K562 (cell line): ENCODE results near the gene LEAP2. TPM values are rescaled to one million over a fixed set of nuclear protein-coding genes. Genes with fewer than 3 reads are reported as not detected.

Experiments
- ATAC-seq: fragments of 200-7000 bp; cut with Tn5 transposase; 3 replicates; pipeline ENCODE4 v1.9.1; 2020; ENCODE audit warnings: moderate library complexity
- BruUV-seq: library from RNA; stranded (reverse); fragments of 400-500 nt; replicated peaks from 2 replicates; lab custom pipeline; 2021; lab: Mats Ljungman, UMichigan
- CTCF ChIA-PET: fragments of 300-600 bp; formaldehyde crosslinking; extraction: SDS; loops from one replicate; lab custom pipeline; 2021; ENCODE audit warnings: low intra/inter-chr PET ratio; lab: Yijun Ruan, JAX
- POLR2A ChIA-PET: fragments of 300-600, 350-650 bp; sonication (Branson Sonifier 250); formaldehyde crosslinking; extraction: SDS; loops from one replicate; lab custom pipeline; 2021; ENCODE audit warnings: antibody characterized with exemption, inconsistent platforms; lab: Yijun Ruan, JAX
- DNase-seq, 4 experiments: peaks; one replicate each; pipeline versions ENCODE4 v3.0.0 to v3.0.0-alpha.2; 2011 to 2018; ENCODE audit warnings: low spot score in 3 of 4, mixed read lengths in 3 of 4; ENCODE audit errors: extremely low read depth in 1 of 4
- FAIRE-seq: peaks from 2 replicates; lab custom pipeline; 2011; peaks lifted over from hg19 to GRCh38; lab: Jason Lieb, UNC
- H2AFZ ChIP-seq: 2 replicates; pipeline ENCODE4 v1.6.0; 2011; ENCODE audit warnings: low read depth, low read length, control low read depth, inconsistent platforms
- H3K27ac ChIP-seq: fragments of 200-600 bp; 3 replicates; pipeline ENCODE4 v1.8.0; 2011; ENCODE audit warnings: low read depth, mild to moderate bottlenecking, control low read depth, inconsistent platforms, low read length, moderate library complexity, mixed read lengths; ENCODE audit errors: extremely low read depth
- H3K27me3 ChIP-seq, 2 experiments: fragments of 300-600 bp in 1 of 2; 2 replicates in 1 of 2; 3 replicates in 1 of 2; pipeline versions ENCODE4 v1.6.0 to v1.8.0; 2011; ENCODE audit warnings: inconsistent platforms in 2 of 2, low read length in 2 of 2, mild to moderate bottlenecking in 1 of 2, mixed read lengths in 1 of 2, moderate library complexity in 1 of 2; ENCODE audit not compliant: control insufficient read depth in 2 of 2, insufficient read depth in 2 of 2
- H3K36me3 ChIP-seq: fragments of 300-600 bp; 3 replicates; pipeline ENCODE4 v1.8.0; 2011; ENCODE audit warnings: mild to moderate bottlenecking, low read length, inconsistent platforms; ENCODE audit not compliant: control insufficient read depth, insufficient read depth
- H3K4me1 ChIP-seq, 2 experiments: fragments of 200-600 bp in 1 of 2; replicated peaks in 1 of 2; 2 replicates in 1 of 2; 3 replicates in 1 of 2; pipeline versions ENCODE4 v1.5.1 to v1.8.0; 2011; ENCODE audit warnings: inconsistent platforms in 2 of 2, low read length in 2 of 2, mild to moderate bottlenecking in 1 of 2, mixed read lengths in 1 of 2, moderate library complexity in 1 of 2; ENCODE audit not compliant: control insufficient read depth in 2 of 2, insufficient read depth in 2 of 2
- H3K4me2 ChIP-seq: 2 replicates; pipeline ENCODE4 v1.6.1; 2011; ENCODE audit warnings: low read length, control low read depth, inconsistent platforms, mixed read lengths; ENCODE audit not compliant: insufficient read depth
- H3K4me3 ChIP-seq: fragments of 200-600 bp; sonication (generic), shearing (Covaris generic); 2 replicates; pipeline ENCODE4 v1.5.1; 2016; ENCODE audit warnings: control low read depth, inconsistent platforms
- H3K79me2 ChIP-seq: fragments of 200-600 bp; 3 replicates; pipeline ENCODE4 v1.8.0; 2011; ENCODE audit warnings: low read length, inconsistent platforms; ENCODE audit not compliant: control insufficient read depth, insufficient read depth
- H3K9ac ChIP-seq, 2 experiments: 2 replicates each; pipeline versions ENCODE4 v1.6.0 to v1.6.1; 2011; ENCODE audit warnings: low read depth in 2 of 2, low read length in 2 of 2, control low read depth in 1 of 2, inconsistent platforms in 1 of 2, mild to moderate bottlenecking in 1 of 2, mixed read lengths in 1 of 2; ENCODE audit not compliant: insufficient read depth in 1 of 2
- H3K9me1 ChIP-seq: one replicate; pipeline ENCODE4 v1.6.0; 2011; ENCODE audit warnings: inconsistent platforms, mild to moderate bottlenecking, low read length, moderate library complexity; ENCODE audit not compliant: control insufficient read depth, insufficient read depth
- H3K9me3 ChIP-seq: replicated peaks from 2 replicates; pipeline ENCODE4 v1.5.1; 2011; ENCODE audit warnings: low read depth, low read length, inconsistent platforms; ENCODE audit not compliant: control insufficient read depth, insufficient read depth
- H4K20me1 ChIP-seq: replicated peaks from 2 replicates; pipeline ENCODE4 v1.6.1; 2011; ENCODE audit warnings: low read length, inconsistent platforms, mixed read lengths; ENCODE audit not compliant: control insufficient read depth, insufficient read depth
- ATF7 ChIP-seq: fragments of 450-650 bp; IDR thresholded peaks from 2 replicates; pipeline ENCODE4 v1.7.1; 2014; ENCODE audit warnings: mild to moderate bottlenecking, moderate library complexity
- HLTF ChIP-seq: fragments of 450-650 bp; IDR thresholded peaks from 2 replicates; pipeline ENCODE4 v1.6.1; 2016
- L3MBTL2 ChIP-seq: fragments of 450-650 bp; IDR thresholded peaks from 2 replicates; pipeline ENCODE4 v1.6.1; 2016; ENCODE audit warnings: mild to moderate bottlenecking, moderate library complexity
- TBL1XR1 ChIP-seq, 2 experiments: IDR thresholded peaks; 2 replicates each; pipeline ENCODE4 v1.6.1; 2012; ENCODE audit warnings: improper control_type of control experiment in 2 of 2, low read length in 2 of 2, mild to moderate bottlenecking in 1 of 2
- WGBS: fragments of 100-300 bp; shearing (Covaris generic); methylation state at CpG from one replicate; pipeline ENCODE4 v1.1.6; 2016; ENCODE audit warnings: low coverage, mixed read lengths; ENCODE audit not compliant: insufficient coverage; ENCODE audit errors: missing lambda C conversion rate; 5-methylcytosine and 5-hydroxymethylcytosine counted together
- in situ Hi-C: fragments of 300-500 bp; cut with MboI; formaldehyde crosslinking; loops from 4 replicates; pipeline ENCODE4 v1.15.0; 2018; ENCODE audit warnings: inconsistent platforms, mixed read lengths
- intact Hi-C: fragments of 100-400 bp; cut with micrococcal nuclease; formaldehyde crosslinking; loops from 2 replicates; pipeline ENCODE4 v1.14.2; 2022
- polyA plus RNA-seq, 8 experiments: library from polyadenylated mRNA; depleted of rRNA in 4 of 8; stranded (reverse) in 5 of 8; unstranded in 3 of 8; fragments of >200 nt; fragmentation: Nextera tagmentation in 2 of 8; fragmentation: Illumina TruSeq in 1 of 8; extraction: Ambion mirVana in 2 of 8; extraction: Trizol in 1 of 8; gene quantifications; 2 replicates each; pipeline versions ENCODE4 v1.2.1 to v1.2.3, GENCODE V29; 2011 to 2014; ENCODE audit warnings: inconsistent platforms in 1 of 8, missing spikeins in 1 of 8
- total RNA-seq, 7 experiments: library from RNA; depleted of rRNA in 6 of 7; stranded (reverse); fragments of >200 nt in 6 of 7; fragmentation: Illumina TruSeq in 2 of 7; extraction: Trizol in 2 of 7; gene quantifications; 2 replicates each; pipeline versions ENCODE4 v1.2.1 to v1.2.3, GENCODE V29; 2011 to 2021; ENCODE audit warnings: low replicate concordance in 1 of 7
- TF ChIP-seq, protein P1 (sequence below), 2 experiments: fragments of 450-650 bp; formaldehyde crosslinking in 1 of 2; IDR thresholded peaks; 2 replicates each; pipeline versions ENCODE4 v1.4.0 to v1.6.1; 2014 to 2020; ENCODE audit warnings: mild to moderate bottlenecking in 2 of 2, borderline replicate concordance in 1 of 2, low read depth in 1 of 2
- TF ChIP-seq, protein P2 (sequence below): fragments of 450-650 bp; IDR thresholded peaks from 2 replicates; pipeline ENCODE4 v1.6.1; 2016

Gene LEAP2
- total and polyA plus RNA-seq, 9 of the 15 experiments (the other 6 are each of a cell fraction or from before 2014, with no cell fraction given): 1.1 to 5.6 (median 2.5) TPM

GRCh38 chr5:132836852-132837251 is 36.6 kb upstream of the LEAP2 start:
- no peak overlapping the region for H3K27ac ChIP-seq
- DNase-seq: no peak
- H3K9me1 ChIP-seq: no peaks in the 10 kb centered on the region
- H3K9me3 ChIP-seq: no peaks in the 10 kb centered on the region
- no peak overlapping the region for H2AFZ ChIP-seq
- H3K4me2 ChIP-seq: no peak overlapping the region
- H3K36me3 ChIP-seq: no peaks in the 10 kb centered on the region
- in situ Hi-C loops: no loop called here
- no peaks in the 10 kb centered on the region for H3K27me3 ChIP-seq
- no peak for TF ChIP-seq HLTF
- no peak for FAIRE-seq
- no peaks in the 10 kb centered on the region for H4K20me1 ChIP-seq
- H3K9ac ChIP-seq: no peak overlapping the region
- BruUV-seq: no TSS peak
- intact Hi-C loops: no loop called here
- peaks cover 0 to 19% of the 10 kb centered on the region in 2 experiments; a peak in 3 of 5 replicates for H3K4me1 ChIP-seq
- H3K4me3 ChIP-seq: no peak overlapping the region
- H3K79me2 ChIP-seq: no peaks in the 10 kb centered on the region
- WGBS: 100% methylated on average over 1 of the region's 1 CpG
- ATAC-seq: no peak
- POLR2A ChIA-PET: interaction anchor here (0.6 kb wide), 1 partner anchor 407 kb away, joined by 5 read pairs; no protein-coding TSS in a partner anchor
- CTCF ChIA-PET: no interaction called here

DNA sequence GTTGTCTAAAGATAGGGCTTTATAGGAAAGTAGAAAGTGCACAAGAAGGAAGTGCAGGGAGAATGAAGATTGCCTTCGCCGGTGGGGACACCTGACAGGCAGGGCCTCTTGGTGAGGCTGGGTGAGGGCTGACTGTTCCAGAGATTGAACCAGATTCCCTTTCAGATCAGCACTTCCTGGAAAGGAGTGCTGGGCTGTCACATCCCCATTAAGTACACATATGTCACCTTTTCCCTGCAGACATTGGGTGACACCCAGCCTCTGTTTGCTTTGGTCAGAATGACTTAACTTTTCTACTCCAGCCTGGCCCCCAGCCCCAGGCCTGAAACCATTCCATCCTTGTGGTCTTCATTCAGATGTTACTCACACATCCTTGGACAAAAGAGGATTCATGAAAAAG is 35.6 kb upstream of the LEAP2 start:
- intact Hi-C loops: no loop called here
- peak overlapping the region; percentile 49 for H2AFZ ChIP-seq
- CTCF ChIA-PET: no interaction called here
- no peak overlapping the region for H3K9ac ChIP-seq
- no TSS peak for BruUV-seq
- H3K9me1 ChIP-seq: no peaks in the 10 kb centered on the region
- H3K27ac ChIP-seq: no peak overlapping the region
- POLR2A ChIA-PET: interaction anchor here (0.9 to 1.3 kb wide), 2 partner anchors 17 to 30 kb away, joined by 3 to 7 read pairs; no protein-coding TSS in a partner anchor
- no peaks in the 10 kb centered on the region for H3K36me3 ChIP-seq
- in situ Hi-C loops: no loop called here
- no peaks in the 10 kb centered on the region for H3K27me3 ChIP-seq
- ATAC-seq (peak; percentile 51), FAIRE-seq (no peak), DNase-seq (no peak)
- H4K20me1 ChIP-seq: no peaks in the 10 kb centered on the region
- H3K4me2 ChIP-seq: no peak overlapping the region
- H3K4me1 ChIP-seq: peaks cover 0 to 19% of the 10 kb centered on the region in 2 experiments; a peak in 3 of 5 replicates
- H3K79me2 ChIP-seq: no peaks in the 10 kb centered on the region
- no peaks in the 10 kb centered on the region for H3K9me3 ChIP-seq
- 67% methylated on average over 2 of the region's 2 CpGs for WGBS
- H3K4me3 ChIP-seq: no peak overlapping the region
- TF ChIP-seq, protein P1, sequence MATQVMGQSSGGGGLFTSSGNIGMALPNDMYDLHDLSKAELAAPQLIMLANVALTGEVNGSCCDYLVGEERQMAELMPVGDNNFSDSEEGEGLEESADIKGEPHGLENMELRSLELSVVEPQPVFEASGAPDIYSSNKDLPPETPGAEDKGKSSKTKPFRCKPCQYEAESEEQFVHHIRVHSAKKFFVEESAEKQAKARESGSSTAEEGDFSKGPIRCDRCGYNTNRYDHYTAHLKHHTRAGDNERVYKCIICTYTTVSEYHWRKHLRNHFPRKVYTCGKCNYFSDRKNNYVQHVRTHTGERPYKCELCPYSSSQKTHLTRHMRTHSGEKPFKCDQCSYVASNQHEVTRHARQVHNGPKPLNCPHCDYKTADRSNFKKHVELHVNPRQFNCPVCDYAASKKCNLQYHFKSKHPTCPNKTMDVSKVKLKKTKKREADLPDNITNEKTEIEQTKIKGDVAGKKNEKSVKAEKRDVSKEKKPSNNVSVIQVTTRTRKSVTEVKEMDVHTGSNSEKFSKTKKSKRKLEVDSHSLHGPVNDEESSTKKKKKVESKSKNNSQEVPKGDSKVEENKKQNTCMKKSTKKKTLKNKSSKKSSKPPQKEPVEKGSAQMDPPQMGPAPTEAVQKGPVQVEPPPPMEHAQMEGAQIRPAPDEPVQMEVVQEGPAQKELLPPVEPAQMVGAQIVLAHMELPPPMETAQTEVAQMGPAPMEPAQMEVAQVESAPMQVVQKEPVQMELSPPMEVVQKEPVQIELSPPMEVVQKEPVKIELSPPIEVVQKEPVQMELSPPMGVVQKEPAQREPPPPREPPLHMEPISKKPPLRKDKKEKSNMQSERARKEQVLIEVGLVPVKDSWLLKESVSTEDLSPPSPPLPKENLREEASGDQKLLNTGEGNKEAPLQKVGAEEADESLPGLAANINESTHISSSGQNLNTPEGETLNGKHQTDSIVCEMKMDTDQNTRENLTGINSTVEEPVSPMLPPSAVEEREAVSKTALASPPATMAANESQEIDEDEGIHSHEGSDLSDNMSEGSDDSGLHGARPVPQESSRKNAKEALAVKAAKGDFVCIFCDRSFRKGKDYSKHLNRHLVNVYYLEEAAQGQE (IDR thresholded peaks at IDR 0.05; ENCODE audit: borderline replicate concordance): 0 out of 2 replicates have a peak, but pooled peaks have one; percentile 6
- TF ChIP-seq, protein P1 (CRISPR knock-in tag; IDR thresholded peaks at IDR 0.05; ENCODE audit: low read depth): no peak
- TF ChIP-seq TBL1XR1 (IDR thresholded peaks at IDR 0.05; ENCODE audit: low read length in 2 of 2): no peak
- TF ChIP-seq L3MBTL2: peak; percentile 37; the same call in 1 of the 2 replicates
- TF ChIP-seq, protein P2, sequence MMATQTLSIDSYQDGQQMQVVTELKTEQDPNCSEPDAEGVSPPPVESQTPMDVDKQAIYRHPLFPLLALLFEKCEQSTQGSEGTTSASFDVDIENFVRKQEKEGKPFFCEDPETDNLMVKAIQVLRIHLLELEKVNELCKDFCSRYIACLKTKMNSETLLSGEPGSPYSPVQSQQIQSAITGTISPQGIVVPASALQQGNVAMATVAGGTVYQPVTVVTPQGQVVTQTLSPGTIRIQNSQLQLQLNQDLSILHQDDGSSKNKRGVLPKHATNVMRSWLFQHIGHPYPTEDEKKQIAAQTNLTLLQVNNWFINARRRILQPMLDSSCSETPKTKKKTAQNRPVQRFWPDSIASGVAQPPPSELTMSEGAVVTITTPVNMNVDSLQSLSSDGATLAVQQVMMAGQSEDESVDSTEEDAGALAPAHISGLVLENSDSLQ: peak; percentile 76
- 0 out of 2 replicates have a peak, but pooled peaks have one; percentile 19 for TF ChIP-seq ATF7
